Measurements from ENCODE around the gene HSPA12A. TPM values are rescaled to one million over a fixed set of nuclear protein-coding genes. Genes with fewer than 3 reads are reported as not detected.
"Not testable (repeated sequence)": the region's sequence is repeated elsewhere in the genome, so short reads cannot be mapped to it uniquely, and the experiment has no call there.

The HSPA12A gene
- total RNA-seq, 1 donor from 2014 or later, result 13.7 TPM

- no peaks in the 10 kb centered on the region for H3K27me3 ChIP-seq (ENCODE audit: control insufficient read depth, insufficient read depth, low read length)
- DNase-seq (ENCODE audit: low read depth), result no peak
- H3K4me3 ChIP-seq (ENCODE audit: low read depth, low read length), result no peak overlapping the region
- TF ChIP-seq, protein P1, sequence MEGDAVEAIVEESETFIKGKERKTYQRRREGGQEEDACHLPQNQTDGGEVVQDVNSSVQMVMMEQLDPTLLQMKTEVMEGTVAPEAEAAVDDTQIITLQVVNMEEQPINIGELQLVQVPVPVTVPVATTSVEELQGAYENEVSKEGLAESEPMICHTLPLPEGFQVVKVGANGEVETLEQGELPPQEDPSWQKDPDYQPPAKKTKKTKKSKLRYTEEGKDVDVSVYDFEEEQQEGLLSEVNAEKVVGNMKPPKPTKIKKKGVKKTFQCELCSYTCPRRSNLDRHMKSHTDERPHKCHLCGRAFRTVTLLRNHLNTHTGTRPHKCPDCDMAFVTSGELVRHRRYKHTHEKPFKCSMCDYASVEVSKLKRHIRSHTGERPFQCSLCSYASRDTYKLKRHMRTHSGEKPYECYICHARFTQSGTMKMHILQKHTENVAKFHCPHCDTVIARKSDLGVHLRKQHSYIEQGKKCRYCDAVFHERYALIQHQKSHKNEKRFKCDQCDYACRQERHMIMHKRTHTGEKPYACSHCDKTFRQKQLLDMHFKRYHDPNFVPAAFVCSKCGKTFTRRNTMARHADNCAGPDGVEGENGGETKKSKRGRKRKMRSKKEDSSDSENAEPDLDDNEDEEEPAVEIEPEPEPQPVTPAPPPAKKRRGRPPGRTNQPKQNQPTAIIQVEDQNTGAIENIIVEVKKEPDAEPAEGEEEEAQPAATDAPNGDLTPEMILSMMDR (IDR thresholded peaks at IDR 0.05; ENCODE audit: insufficient read depth, low read length, poor library complexity, severe bottlenecking), result no peak
- no peaks in the 10 kb centered on the region for H3K36me3 ChIP-seq (ENCODE audit: control insufficient read depth, insufficient read depth, low read length)
Measured at GRCh38 chr10:116713846-116714245, 28.5 kb downstream of the HSPA12A start.

- Histone ChIP-seq H3K4me3 (ENCODE audit: low read depth, low read length) (no peak overlapping the region), H3K27me3 (ENCODE audit: control insufficient read depth, insufficient read depth, low read length) (no peaks in the 10 kb centered on the region), H3K36me3 (ENCODE audit: control insufficient read depth, insufficient read depth, low read length) (no peaks in the 10 kb centered on the region)
- no peak for DNase-seq (ENCODE audit: low read depth)
- TF ChIP-seq, protein P1 (IDR thresholded peaks at IDR 0.05; ENCODE audit: insufficient read depth, low read length, poor library complexity, severe bottlenecking), result no peak
Measured at GRCh38 chr10:116712989-116713543, 29.3 kb downstream of the HSPA12A start.

DNA sequence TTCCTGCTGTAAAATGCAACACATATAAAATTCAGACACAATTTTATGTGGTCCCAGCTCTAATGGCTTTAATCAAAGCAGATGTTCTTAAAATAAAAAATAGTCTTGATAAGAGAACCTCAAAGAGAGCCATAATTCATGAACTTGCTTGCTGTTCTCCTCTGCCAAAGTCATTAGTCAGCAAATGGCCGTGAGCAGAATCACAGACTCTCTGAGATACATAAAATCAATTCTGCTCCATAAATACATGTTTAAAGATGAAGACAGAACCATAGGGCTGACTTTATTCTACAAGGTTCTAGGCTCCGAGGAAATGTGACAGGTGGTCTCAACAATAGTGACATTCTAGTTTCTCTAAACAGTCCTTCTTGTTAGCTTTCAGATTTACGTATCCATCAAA is 29.8 kb downstream of the HSPA12A start:
- TF ChIP-seq, protein P1 (IDR thresholded peaks at IDR 0.05; ENCODE audit: insufficient read depth, low read length, poor library complexity, severe bottlenecking), result no peak
- no peak for DNase-seq (ENCODE audit: low read depth)
- Histone ChIP-seq H3K4me3 (ENCODE audit: low read depth, low read length) (no peak overlapping the region), H3K27me3 (ENCODE audit: control insufficient read depth, insufficient read depth, low read length) (no peaks in the 10 kb centered on the region), H3K36me3 (ENCODE audit: control insufficient read depth, insufficient read depth, low read length) (no peaks in the 10 kb centered on the region)

- not testable (repeated sequence) for DNase-seq (ENCODE audit: low read depth); H3K36me3 ChIP-seq (ENCODE audit: control insufficient read depth, insufficient read depth, low read length); H3K4me3 ChIP-seq (ENCODE audit: low read depth, low read length); H3K27me3 ChIP-seq (ENCODE audit: control insufficient read depth, insufficient read depth, low read length)
Measured at GRCh38 chr10:116711803-116712202, 30.6 kb downstream of the HSPA12A start.

DNA sequence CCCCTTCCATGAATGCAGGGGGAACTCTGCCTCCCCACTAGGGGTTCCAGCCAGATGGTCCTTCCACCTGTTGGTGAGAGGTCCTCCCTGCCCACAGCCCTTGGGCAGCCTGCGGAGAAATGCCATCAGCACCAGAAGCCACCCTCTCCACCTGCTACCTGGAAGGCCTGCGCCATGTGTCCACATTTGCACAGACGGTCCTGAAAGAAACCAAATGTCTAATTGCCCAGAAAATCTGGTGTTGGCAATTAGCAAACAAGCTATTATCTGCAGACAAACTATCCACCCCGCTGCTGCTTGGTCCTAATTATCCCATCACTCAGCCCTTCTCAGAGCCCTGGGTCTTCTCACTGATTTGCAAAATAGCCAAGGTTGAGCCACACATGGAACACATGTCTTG is 32.3 kb downstream of the HSPA12A start:
- Histone ChIP-seq H3K4me3 (ENCODE audit: low read depth, low read length) (no peak overlapping the region), H3K36me3 (ENCODE audit: control insufficient read depth, insufficient read depth, low read length) (no peaks in the 10 kb centered on the region), H3K27me3 (ENCODE audit: control insufficient read depth, insufficient read depth, low read length) (no peaks in the 10 kb centered on the region)
- DNase-seq (ENCODE audit: low read depth), result no peak
- TF ChIP-seq, protein P1 (IDR thresholded peaks at IDR 0.05; ENCODE audit: insufficient read depth, low read length, poor library complexity, severe bottlenecking), result no peak

DNA sequence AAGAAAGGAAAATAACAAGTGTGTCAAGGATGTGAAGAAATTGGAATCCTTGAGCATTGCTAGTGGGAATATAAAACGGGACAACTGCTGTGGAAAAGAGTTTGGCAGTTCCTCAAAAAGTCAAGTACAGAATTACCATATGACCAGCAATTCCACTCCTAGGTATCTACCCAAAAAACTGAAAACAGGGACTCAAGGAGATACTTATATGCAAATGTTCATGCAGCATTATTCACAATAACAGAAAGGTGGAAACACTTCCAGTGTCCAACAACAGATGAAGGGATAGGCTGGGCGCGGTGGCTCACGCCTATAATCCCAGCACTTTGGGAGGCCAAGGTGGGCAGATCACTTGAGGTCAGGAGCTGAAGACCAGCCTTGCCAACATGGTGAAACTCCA is 33.5 kb downstream of the HSPA12A start:
- H3K36me3 ChIP-seq (ENCODE audit: control insufficient read depth, insufficient read depth, low read length), result no peaks in the 10 kb centered on the region
- no peaks in the 10 kb centered on the region for H3K27me3 ChIP-seq (ENCODE audit: control insufficient read depth, insufficient read depth, low read length)
- no peak overlapping the region for H3K4me3 ChIP-seq (ENCODE audit: low read depth, low read length)
- TF ChIP-seq, protein P1 (IDR thresholded peaks at IDR 0.05; ENCODE audit: insufficient read depth, low read length, poor library complexity, severe bottlenecking), result no peak
- no peak for DNase-seq (ENCODE audit: low read depth)

Measured in kidney epithelial cell (primary cell).